HG02759 (cell line): Measurements from ENCODE around the gene DCLK2.
"Not testable (repeated sequence)": the region's sequence is repeated elsewhere in the genome, so short reads cannot be mapped to it uniquely, and the experiment has no call there.

Experiments
- ATAC-seq: cut with Tn5 transposase; IDR thresholded peaks from one replicate; pipeline ENCODE4 v1.9.1; 2021; ENCODE audit warnings: mild to moderate bottlenecking, moderate library complexity; ENCODE audit not compliant: unreplicated experiment

DCLK2 gene

DNA sequence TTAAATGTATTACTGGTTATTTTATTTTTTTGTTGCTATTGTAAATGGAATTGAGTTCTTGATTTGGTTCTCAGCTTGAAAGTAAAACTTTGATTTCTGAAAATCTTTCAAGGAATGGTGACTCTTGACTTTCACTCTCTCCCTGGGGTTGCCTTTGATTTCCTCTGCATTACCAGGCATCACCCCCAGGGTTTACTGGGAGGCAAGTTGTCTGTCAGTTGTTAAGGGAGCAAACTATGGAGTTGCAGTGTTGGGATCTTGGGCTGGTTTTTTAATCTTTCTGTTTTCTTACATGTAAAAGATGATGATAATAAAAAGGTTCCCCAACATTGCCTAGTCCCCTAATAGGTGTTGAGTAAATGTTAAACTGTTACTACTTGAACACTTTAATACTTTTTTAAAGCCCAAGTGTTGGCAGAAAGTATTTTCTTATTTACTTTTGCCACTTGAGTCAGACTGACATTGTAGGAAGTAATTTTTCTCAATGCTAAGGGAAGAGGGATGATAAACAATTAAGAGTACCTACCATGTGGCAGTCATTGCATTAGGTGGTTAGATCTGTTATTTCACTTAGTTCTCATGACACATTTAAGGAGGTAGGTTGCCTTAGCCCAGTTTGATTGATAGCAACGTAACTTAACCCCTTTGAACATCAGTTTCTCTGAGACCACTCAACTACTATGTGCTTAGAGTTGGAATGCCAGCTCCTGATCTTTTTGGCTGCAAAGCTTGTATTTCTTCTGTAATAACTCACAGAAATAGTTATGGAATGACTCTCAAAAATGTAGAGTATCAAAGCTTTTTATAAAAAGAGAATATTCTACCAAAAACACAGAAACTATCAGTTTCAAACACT, 67.1 kb downstream of the DCLK2 start:
- ATAC-seq: no peak

DNA sequence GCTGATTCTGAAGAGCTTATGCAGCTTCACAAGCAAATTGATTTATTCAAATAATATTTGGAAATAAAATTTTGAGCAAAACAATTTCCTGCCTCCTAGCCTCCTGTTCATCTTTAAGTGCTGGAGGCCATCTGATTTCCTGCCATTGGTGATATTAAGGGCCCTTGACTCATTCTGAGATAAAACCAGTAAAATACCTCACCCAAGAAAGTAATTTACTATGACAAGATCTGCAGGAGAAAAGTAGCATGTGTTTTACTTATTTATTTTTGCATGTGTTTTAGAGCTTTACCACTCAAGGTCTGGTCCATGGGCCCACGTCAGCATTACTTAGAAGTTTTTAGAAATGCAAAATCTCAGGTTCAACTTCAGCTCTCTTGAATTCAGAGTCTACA, 67.7 kb downstream of the DCLK2 start:
- ATAC-seq: no peak

DNA sequence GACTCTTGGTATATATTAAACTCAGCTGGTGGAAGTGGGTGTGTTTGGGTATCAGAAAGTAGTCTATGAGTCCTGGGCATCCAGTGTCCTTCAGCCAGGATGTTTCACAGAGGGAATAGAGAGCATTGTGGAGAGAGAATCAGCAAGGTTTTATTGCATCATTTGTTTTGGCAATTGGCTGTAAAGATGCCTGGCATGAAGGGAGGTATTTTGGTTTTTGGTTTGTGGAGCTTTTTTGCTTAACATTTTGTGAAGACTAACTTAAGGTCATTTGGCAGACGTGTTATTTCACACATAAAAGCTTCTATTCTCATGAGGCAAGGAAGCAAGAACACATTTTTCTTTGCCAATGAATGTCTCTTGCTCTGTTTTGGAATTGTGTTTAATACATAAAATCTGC, 71.1 kb downstream of the DCLK2 start:
- ATAC-seq: no peak

- ATAC-seq: no peak
Measured at GRCh38 chr4:150150629-150151062, 72.4 kb downstream of the DCLK2 start.

DNA sequence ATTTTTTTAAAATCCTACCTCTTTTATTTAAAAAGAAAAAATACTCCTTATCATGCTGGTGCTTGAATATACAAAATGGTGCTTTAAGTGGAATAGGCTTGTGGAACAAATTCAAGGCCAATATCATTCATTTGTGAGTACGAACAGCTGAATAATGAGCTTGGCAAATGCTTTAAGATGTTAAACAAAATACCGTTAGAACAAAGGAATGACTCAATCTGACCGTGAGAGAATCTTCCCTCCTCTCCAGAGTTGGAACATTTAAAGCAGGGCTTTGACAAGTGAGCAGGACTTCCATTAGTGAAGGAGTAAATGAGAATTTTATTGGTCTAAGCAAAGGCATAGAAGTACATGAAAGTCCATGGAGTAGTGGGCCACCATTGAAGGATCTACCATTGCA, 74.5 kb downstream of the DCLK2 start:
- ATAC-seq: no peak

GRCh38 chr4:150155391-150155790, 77.1 kb downstream of the DCLK2 start:
- no peak for ATAC-seq

DNA sequence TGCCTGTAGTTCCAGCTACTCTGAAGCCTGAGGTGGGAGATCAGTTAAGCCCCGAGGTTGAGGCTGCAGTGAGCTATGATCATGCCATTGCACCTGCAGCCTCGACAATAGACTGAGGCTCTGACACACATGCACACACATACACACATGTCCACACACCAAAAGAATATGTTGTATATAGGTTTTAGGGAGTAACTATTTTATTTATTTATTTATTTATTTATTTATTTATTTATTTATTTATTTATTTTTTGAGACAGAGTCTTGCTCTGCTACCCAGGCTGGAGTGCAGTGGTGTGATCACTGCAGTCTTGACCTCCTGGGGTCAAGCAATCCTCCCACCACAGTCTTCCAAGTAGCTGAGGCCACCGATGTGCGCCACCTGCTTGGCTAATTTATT, 78.3 kb downstream of the DCLK2 start:
- no peak for ATAC-seq

DNA sequence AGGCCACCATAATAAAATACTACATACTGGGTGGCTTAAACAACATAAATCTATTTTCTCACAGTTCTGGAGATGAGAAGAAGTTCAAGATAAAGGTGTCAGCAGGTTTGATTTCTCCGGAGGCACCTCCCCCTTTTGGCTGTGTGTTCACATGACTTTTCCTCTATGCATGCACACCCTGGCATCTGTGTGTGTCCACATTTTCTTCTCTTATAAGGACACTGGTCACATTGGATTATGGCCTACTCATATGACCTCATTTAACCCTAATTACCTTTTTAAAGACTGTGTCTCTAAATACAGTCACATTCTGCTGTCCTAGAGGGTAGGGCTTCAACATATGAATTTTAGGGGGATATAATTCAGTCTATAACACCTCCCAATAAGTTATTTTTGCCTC, 79.8 kb downstream of the DCLK2 start:
- no peak for ATAC-seq

DNA sequence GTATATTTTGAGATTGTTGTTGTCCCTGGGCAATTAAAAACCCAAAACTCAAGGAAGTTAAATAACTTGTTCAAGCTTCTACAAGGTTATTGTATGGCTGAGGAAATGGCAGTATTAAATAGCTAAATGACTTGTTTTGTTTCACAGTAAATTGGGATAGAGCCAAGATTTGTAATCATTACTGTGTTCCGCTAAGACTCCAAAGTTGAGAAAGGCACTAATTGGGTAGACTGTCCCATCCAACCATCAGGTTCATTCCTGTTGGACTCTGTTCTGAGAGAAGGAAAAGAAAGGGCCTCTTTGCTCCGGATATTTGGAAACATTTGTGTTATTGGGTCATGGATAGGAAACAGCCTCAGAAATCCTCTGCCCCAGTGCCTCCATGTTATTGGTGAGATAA, 82.2 kb downstream of the DCLK2 start:
- ATAC-seq: no peak

DNA sequence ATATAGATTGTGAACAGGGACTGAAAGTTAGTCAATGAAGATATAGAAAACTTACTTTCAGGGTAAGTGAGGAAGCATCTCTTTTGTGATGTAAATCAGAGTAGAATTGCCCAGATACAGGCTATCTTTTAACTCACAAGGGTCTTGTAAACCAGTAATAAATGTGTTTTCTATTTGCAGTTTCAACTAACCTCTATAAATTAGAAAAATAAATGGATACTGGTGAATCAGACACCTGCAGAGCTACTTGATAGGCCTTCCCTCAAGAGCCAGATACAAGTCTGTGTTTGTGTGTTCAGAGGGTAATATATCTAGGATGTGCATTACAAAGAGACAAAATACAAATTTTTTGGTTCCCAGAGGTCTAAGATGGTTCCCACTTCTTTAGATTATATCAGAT, 82.9 kb downstream of the DCLK2 start:
- no peak for ATAC-seq

- not testable (repeated sequence) for ATAC-seq
Measured at GRCh38 chr4:150162020-150162419, 83.8 kb downstream of the DCLK2 start.

DNA sequence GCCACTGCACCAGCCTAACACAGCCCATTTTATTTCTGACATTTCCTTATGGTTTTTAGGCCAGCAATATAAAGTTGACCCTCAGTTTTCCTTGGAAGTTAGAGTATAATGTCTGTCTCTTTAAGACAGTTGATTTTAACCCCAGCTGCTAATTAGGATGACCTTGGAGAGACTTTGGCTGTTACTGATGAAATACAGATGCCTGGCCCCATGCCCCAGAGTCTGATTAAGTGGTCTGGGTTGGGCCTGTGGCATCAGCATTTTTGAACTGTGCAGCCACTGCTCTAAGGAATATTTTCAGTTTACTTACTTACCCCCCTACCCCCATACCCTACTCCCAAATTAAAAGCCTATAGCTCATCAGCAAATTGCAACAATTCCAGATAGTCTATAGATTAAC, 85.8 kb downstream of the DCLK2 start:
- no peak for ATAC-seq

GRCh38 chr4:150164956-150165629, 86.8 kb downstream of the DCLK2 start:
- no peak for ATAC-seq

GRCh38 chr4:150167054-150167453, 88.8 kb downstream of the DCLK2 start:
- ATAC-seq: no peak

DNA sequence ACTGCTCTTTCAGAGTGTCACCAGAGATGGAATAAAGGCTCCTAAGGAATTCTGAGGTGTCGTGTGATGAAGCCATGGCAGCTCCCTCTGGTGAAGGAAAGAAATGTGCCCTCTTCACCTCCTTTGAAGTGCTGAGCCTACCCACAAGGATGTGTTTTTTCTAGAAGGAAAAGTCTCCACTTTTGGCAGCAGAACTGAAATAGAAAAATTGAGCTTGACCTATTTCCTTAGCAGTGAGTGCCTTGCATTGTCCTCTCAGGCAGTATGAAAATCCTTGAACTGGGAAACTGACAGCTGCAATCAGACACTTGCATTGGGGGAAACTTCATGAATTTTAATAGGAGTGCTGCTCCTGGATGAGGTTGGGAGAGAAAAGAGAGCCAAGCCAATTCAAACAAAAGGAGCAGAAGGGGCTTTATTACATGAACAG, 95.2 kb downstream of the DCLK2 start:
- no peak for ATAC-seq

GRCh38 chr4:150173982-150174398, 95.7 kb downstream of the DCLK2 start:
- ATAC-seq: no peak

- ATAC-seq: no peak
Measured at GRCh38 chr4:150176547-150176946, 98.3 kb downstream of the DCLK2 start.

DNA sequence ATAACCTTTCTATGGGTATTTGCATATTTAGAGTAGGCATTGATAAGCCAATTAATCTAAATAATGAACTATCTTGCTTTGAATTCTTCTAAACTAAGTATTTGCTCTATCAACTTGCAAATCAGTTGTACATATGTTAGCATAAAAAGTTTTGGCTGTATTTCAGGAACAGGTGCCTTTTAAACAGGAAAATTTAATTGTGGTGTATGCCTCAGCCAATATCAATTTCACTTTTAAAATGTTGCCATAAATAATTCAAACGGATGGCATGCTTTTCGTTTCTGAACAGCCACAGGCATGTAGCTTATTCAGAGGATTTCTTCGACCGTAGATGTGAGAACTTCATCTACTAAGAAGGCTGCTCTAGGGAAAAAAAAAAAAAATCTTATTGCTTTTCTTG, 99.9 kb downstream of the DCLK2 start:
- ATAC-seq: no peak

GRCh38 chr4:150181536-150181935, 103.3 kb downstream of the DCLK2 start:
- ATAC-seq: no peak

DNA sequence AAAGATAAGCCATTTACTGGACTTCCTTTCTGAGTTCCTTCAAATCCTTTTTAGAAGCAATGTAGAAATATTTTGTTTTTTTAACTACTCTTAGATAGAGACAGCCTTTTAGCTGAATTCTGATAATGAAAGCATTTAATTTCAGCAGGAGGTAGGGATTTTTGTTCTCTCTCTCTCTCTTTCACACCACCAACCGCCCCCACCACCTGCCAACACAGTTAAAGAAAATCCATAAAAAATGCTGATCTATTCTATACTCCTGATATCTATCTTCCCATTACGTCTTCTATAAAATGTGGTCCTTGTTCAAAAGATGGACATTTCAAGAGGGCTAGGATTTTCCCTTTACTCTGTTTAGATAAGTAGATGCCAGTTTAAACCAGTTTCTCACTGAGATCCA, 104.5 kb downstream of the DCLK2 start:
- no peak for ATAC-seq

DNA sequence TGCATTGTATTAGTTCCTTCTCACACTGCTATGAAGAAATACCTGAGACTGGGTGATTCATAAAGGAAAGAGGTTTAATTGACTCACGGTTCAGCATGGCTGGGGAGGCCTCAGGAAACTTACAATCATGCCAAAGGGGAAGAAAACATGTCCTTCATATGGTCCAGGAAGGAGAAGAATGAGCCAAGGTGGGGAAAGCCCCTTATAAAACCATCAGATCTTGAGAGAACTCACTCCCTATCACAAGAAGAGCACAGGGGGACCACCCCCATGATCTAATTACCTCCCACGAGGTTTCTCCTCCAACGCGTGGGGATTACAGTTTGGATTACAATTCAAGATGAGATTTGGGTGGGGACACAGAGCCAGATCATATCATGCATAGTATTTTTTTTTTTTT, 106.8 kb downstream of the DCLK2 start:
- not testable (repeated sequence) for ATAC-seq

DNA sequence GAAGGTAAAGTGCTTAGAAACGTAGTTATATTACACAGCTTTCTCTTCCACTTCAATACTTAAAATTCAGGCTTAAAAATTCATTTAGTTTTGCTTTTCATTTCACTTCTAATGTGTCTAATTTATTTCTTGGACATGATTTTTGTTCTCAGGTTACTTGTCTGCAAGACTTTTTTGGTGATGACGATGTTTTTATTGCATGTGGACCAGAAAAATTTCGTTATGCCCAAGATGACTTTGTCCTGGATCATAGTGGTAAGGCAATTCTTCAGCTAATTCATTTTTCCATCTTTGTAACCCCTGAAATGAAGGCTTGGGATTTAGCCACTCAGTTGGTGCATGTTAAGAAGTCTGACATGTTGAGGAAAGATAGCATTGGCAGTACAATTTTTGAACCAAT, 114.7 kb downstream of the DCLK2 start:
- no peak for ATAC-seq
